Renal cortex interstitium (tissue), 11 donors: Measurements from ENCODE around the gene EDAR. TPM values are rescaled to one million over a fixed set of nuclear protein-coding genes. Genes with fewer than 3 reads are reported as not detected.

Experiments used
- DNase-seq, 11 donors: peaks; one replicate each; pipeline ENCODE4 v3.0.0-alpha.2; 2013; ENCODE audit warnings: low read depth in 9 of 11, low spot score in 4 of 11; ENCODE audit errors: extremely low read depth in 1 of 11
- polyA plus RNA-seq, 3 donors: library from polyadenylated mRNA; unstranded; fragments of 120-200 nt; gene quantifications; one replicate each; pipeline ENCODE4 v1.2.1, GENCODE V29; 2013; ENCODE audit not compliant: insufficient read length in 3 of 3

The EDAR gene
- polyA plus RNA-seq, 3 donors, result 2.8 to 4.0 (median 2.9) TPM

- DNase-seq, result no peak
These were observed 21.0 kb upstream of the EDAR start for GRCh38 chr2:109009920-109010610.

GRCh38 chr2:109006971-109007370, 18.0 kb upstream of the EDAR start:
- DNase-seq, result no peak

GRCh38 chr2:109005686-109006204, 16.7 kb upstream of the EDAR start:
- DNase-seq, result no peak

- DNase-seq, result no peak
These were observed 12.2 kb upstream of the EDAR start for GRCh38 chr2:109001201-109001600.

- DNase-seq, result no peak
These were observed 11.7 kb upstream of the EDAR start for GRCh38 chr2:109000738-109001137.

- DNase-seq, result no peak
These were observed 9.9 kb upstream of the EDAR start for GRCh38 chr2:108998911-108999310.

- no peak for DNase-seq
These were observed 5.2 kb upstream of the EDAR start for GRCh38 chr2:108994178-108994577.

GRCh38 chr2:108993095-108993937, 4.3 kb upstream of the EDAR start:
- DNase-seq, result peak in 2 of 11 donors; percentile 45 to 52

- no peak for DNase-seq
These were observed 784 bp downstream of the EDAR start for GRCh38 chr2:108988076-108988795.

GRCh38 chr2:108986916-108987510, 2.0 kb downstream of the EDAR start:
- DNase-seq, result no peak

- DNase-seq, result no peak
These were observed 5.4 kb downstream of the EDAR start for GRCh38 chr2:108983610-108984009.

- no peak for DNase-seq
These were observed 6.0 kb downstream of the EDAR start for GRCh38 chr2:108983061-108983460.

- no peak for DNase-seq
These were observed 6.8 kb downstream of the EDAR start for GRCh38 chr2:108982259-108982679.

GRCh38 chr2:108981846-108982245, 7.2 kb downstream of the EDAR start:
- DNase-seq, result no peak

GRCh38 chr2:108980076-108980475, 8.9 kb downstream of the EDAR start:
- no peak for DNase-seq

- no peak for DNase-seq
These were observed 9.6 kb downstream of the EDAR start for GRCh38 chr2:108979461-108979860.

GRCh38 chr2:108978709-108979111, 10.3 kb downstream of the EDAR start:
- peak in 1 of 11 donors; percentile 34 for DNase-seq

GRCh38 chr2:108975613-108976435, 13.2 kb downstream of the EDAR start:
- no peak for DNase-seq
